MM.1S (cell line): ENCODE results near the gene OBP2B.

Experiments
- DNase-seq: peaks from one replicate; pipeline ENCODE4 v3.0.0-alpha.2; 2015
- H2AFZ ChIP-seq: fragments of 300-600 bp; sonication (generic); 2 replicates; pipeline ENCODE4 v1.6.0; 2016; ENCODE audit warnings: antibody characterized with exemption, low read length
- H3F3A ChIP-seq: fragments of 300-600 bp; sonication (generic); 2 replicates; pipeline ENCODE4 v1.6.1; 2016; ENCODE audit warnings: mild to moderate bottlenecking, antibody characterized with exemption, low read length, moderate library complexity, mixed read lengths; ENCODE audit not compliant: insufficient read depth
- H3K27ac ChIP-seq: fragments of 300-600 bp; sonication (generic); 2 replicates; pipeline ENCODE4 v1.5.1; 2016; ENCODE audit warnings: mild to moderate bottlenecking, low read length
- H3K27me3 ChIP-seq: fragments of 300-600 bp; sonication (generic); replicated peaks from 2 replicates; pipeline ENCODE4 v1.6.0; 2016; ENCODE audit warnings: low read length; ENCODE audit not compliant: insufficient read depth
- H3K36me3 ChIP-seq: fragments of 300-600 bp; sonication (generic); replicated peaks from 2 replicates; pipeline ENCODE4 v1.6.1; 2016; ENCODE audit warnings: mild to moderate bottlenecking, low read length, mixed read lengths; ENCODE audit not compliant: insufficient read depth
- H3K4me1 ChIP-seq: fragments of 300-600 bp; sonication (generic); 2 replicates; pipeline ENCODE4 v1.6.1; 2016; ENCODE audit warnings: low read length, mixed read lengths
- H3K4me2 ChIP-seq: fragments of 300-600 bp; sonication (generic); 2 replicates; pipeline ENCODE4 v1.6.0; 2016; ENCODE audit warnings: low read depth, low read length
- H3K4me3 ChIP-seq: fragments of 300-600 bp; sonication (generic); 2 replicates; pipeline ENCODE4 v1.5.1; 2016; ENCODE audit warnings: low read length, mixed read lengths
- H3K79me2 ChIP-seq: fragments of 300-600 bp; sonication (generic); 2 replicates; pipeline ENCODE4 v1.6.1; 2016; ENCODE audit warnings: mixed run types, low read length, mixed read lengths
- H3K9ac ChIP-seq: fragments of 300-600 bp; sonication (generic); 2 replicates; pipeline ENCODE4 v1.6.1; 2016; ENCODE audit warnings: low read length, mixed read lengths
- H3K9me2 ChIP-seq: fragments of 300-600 bp; sonication (generic); replicated peaks from 2 replicates; pipeline ENCODE4 v1.6.1; 2016; ENCODE audit warnings: mild to moderate bottlenecking, low read length, mixed read lengths; ENCODE audit not compliant: insufficient read depth
- H3K9me3 ChIP-seq: fragments of 300-600 bp; sonication (generic); replicated peaks from 2 replicates; pipeline ENCODE4 v1.6.1; 2016; ENCODE audit warnings: mild to moderate bottlenecking, low read length, mixed read lengths; ENCODE audit not compliant: insufficient read depth
- H4K20me1 ChIP-seq: fragments of 300-600 bp; sonication (generic); 2 replicates; pipeline ENCODE4 v1.6.1; 2016; ENCODE audit warnings: mild to moderate bottlenecking, low read length, moderate library complexity, mixed read lengths; ENCODE audit not compliant: insufficient read depth
- EZH2 ChIP-seq: fragments of 300-600 bp; sonication (generic); optimal IDR thresholded peaks from 2 replicates; pipeline ENCODE3; 2017; ENCODE audit warnings: low read depth, mild to moderate bottlenecking, antibody characterized with exemption, low read length, mixed read lengths
- EZH2phosphoT487 ChIP-seq: fragments of 300-600 bp; sonication (generic); IDR thresholded peaks from 2 replicates; pipeline ENCODE4 v1.6.1; 2018; ENCODE audit warnings: antibody characterized with exemption, low read length
- TF ChIP-seq, protein P1 (sequence below): fragments of 300-600 bp; sonication (generic); IDR thresholded peaks from 2 replicates; pipeline ENCODE4 v1.5.1; 2016; ENCODE audit warnings: antibody characterized with exemption, low read length, mixed read lengths

Gene OBP2B

DNA sequence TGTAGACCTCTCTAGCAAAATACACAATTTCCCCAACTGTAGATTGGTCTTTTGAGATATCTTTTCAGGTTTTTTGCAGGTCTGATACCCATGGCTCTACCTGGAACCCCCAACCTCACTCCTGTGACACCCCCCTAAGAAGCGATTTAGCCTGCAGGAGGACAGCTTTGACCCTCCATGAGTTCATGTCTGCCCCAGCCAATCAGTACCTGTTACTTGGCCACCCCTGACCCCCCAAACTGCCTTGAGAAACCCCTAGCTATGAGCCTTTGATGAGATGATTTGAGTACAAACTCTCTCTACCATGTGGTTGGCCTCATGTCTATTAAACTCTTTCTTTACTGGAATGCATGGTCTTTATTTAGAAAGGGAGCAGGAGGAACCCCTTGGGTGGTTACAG is 40.3 kb upstream of the OBP2B start:
- Histone ChIP-seq H3K27me3 (peaks cover 100% of the 10 kb centered on the region), H3K36me3 (no peaks in the 10 kb centered on the region), H3K79me2 (no peaks in the 10 kb centered on the region), H3F3A (no peaks in the 10 kb centered on the region), H4K20me1 (no peaks in the 10 kb centered on the region), H3K4me1 (no peaks in the 10 kb centered on the region), H3K9me2 (no peaks in the 10 kb centered on the region), H3K4me3 (no peak overlapping the region), H3K9me3 (no peaks in the 10 kb centered on the region), H3K4me2 (no peak overlapping the region), H3K27ac (no peak overlapping the region), H3K9ac (no peak overlapping the region), H2AFZ (no peak overlapping the region)
- TF ChIP-seq EZH2, result no peak
- TF ChIP-seq EZH2phosphoT487, result no peak
- TF ChIP-seq, protein P1, sequence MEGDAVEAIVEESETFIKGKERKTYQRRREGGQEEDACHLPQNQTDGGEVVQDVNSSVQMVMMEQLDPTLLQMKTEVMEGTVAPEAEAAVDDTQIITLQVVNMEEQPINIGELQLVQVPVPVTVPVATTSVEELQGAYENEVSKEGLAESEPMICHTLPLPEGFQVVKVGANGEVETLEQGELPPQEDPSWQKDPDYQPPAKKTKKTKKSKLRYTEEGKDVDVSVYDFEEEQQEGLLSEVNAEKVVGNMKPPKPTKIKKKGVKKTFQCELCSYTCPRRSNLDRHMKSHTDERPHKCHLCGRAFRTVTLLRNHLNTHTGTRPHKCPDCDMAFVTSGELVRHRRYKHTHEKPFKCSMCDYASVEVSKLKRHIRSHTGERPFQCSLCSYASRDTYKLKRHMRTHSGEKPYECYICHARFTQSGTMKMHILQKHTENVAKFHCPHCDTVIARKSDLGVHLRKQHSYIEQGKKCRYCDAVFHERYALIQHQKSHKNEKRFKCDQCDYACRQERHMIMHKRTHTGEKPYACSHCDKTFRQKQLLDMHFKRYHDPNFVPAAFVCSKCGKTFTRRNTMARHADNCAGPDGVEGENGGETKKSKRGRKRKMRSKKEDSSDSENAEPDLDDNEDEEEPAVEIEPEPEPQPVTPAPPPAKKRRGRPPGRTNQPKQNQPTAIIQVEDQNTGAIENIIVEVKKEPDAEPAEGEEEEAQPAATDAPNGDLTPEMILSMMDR, result no peak
- DNase-seq, result no peak

DNA sequence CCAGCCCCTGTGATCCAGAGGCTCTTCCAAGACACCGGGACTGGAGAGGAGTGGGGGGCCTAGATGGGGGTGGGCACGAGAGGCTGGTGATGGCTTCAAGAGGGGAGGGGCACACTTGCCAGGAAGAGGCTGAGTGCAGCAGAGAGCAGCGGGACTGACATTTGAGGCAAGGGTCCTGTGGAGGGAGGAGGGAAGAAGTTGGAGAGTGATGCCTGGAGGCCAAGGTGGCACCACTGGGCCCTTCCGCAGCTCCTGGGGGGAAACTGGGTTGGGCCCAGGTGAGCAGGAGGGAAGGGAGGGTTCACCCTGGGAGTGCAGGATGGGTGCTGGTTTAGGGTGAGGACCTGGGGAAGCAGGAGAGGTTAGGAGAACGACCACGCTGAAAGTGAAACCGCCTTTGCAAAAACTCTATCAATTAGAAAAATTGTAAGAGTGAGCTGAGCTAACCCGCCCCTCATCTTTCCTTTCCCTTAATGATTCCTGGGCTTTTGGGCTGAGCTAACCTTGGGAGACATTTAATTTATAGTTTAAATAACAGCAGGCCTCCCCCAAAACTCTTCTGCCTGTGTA is 39.8 kb upstream of the OBP2B start:
- Histone ChIP-seq H3K27ac (no peak overlapping the region), H4K20me1 (no peaks in the 10 kb centered on the region), H3K9me3 (no peaks in the 10 kb centered on the region), H3K4me1 (no peaks in the 10 kb centered on the region), H3K27me3 (peaks cover 100% of the 10 kb centered on the region), H3K36me3 (no peaks in the 10 kb centered on the region), H3K9ac (no peak overlapping the region), H3K9me2 (no peaks in the 10 kb centered on the region), H2AFZ (no peak overlapping the region), H3K4me3 (no peak overlapping the region), H3F3A (no peaks in the 10 kb centered on the region), H3K79me2 (no peaks in the 10 kb centered on the region), H3K4me2 (no peak overlapping the region)
- TF ChIP-seq EZH2, result no peak
- TF ChIP-seq EZH2phosphoT487, result no peak
- TF ChIP-seq, protein P1, result no peak
- DNase-seq, result no peak

DNA sequence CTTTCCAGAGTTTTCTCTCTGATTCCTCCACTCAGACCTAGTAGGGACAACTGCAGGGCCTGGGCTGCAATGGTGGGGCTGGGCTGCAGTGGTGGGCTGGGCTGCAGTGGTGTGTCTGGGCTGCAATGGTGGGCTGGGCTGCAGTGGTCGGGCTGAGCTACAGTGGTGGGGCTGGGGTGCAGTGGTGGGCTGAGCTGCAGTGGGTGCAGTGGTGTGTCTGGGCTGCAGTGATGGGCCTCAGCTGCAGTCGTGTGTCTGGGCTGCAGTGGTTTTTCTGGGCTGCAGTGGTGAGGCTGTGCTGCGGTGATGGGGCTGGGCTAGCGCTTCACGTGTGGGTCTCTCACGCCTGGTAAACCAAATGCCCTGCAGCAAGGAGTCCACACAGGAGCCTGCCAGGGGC is 38.6 kb upstream of the OBP2B start:
- H3K9me3 ChIP-seq, result no peaks in the 10 kb centered on the region
- no peaks in the 10 kb centered on the region for H3F3A ChIP-seq
- no peak overlapping the region for H2AFZ ChIP-seq
- H3K27me3 ChIP-seq, result peaks cover 100% of the 10 kb centered on the region
- H3K4me1 ChIP-seq, result no peaks in the 10 kb centered on the region
- no peak overlapping the region for H3K4me2 ChIP-seq
- H3K4me3 ChIP-seq, result no peak overlapping the region
- DNase-seq, result no peak
- H3K9me2 ChIP-seq, result no peaks in the 10 kb centered on the region
- H3K79me2 ChIP-seq, result no peaks in the 10 kb centered on the region
- TF ChIP-seq, protein P1, result no peak
- no peak for TF ChIP-seq EZH2phosphoT487
- no peak for TF ChIP-seq EZH2
- no peak overlapping the region for H3K9ac ChIP-seq
- no peaks in the 10 kb centered on the region for H3K36me3 ChIP-seq
- H3K27ac ChIP-seq, result no peak overlapping the region
- no peaks in the 10 kb centered on the region for H4K20me1 ChIP-seq
